ENCODE data around the gene RMRP. TPM values are rescaled to one million over a fixed set of nuclear protein-coding genes. Genes with fewer than 3 reads are reported as not detected.

The RMRP gene
- total RNA-seq, 4 donors from 2014 or later, result 841 to 3,200 (median 2,180) TPM

DNA sequence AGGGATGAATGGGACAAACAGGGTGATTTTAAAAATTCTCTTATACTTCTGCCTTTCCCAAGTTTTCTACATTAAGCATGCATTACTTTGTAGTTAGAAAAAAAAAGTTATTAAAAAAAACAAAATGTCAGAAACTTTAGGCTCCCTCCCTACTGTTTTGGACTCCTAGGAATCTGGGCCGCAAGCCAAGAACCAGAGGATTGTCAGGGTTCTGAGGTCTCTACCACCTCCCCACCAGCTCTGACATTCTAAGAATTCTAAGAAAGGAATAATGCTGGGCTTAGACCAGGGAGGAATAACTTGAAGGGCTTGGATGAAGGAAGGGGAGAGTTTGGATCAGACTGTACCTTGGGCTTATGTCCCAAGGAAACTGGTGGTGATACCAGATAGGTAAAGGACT lies 8.2 kb upstream of the RMRP start:
- DNase-seq (ENCODE audit: low spot score), result no peak
- ATAC-seq (ENCODE audit: low FRiP score), result no peak
- TF ChIP-seq, protein P1, sequence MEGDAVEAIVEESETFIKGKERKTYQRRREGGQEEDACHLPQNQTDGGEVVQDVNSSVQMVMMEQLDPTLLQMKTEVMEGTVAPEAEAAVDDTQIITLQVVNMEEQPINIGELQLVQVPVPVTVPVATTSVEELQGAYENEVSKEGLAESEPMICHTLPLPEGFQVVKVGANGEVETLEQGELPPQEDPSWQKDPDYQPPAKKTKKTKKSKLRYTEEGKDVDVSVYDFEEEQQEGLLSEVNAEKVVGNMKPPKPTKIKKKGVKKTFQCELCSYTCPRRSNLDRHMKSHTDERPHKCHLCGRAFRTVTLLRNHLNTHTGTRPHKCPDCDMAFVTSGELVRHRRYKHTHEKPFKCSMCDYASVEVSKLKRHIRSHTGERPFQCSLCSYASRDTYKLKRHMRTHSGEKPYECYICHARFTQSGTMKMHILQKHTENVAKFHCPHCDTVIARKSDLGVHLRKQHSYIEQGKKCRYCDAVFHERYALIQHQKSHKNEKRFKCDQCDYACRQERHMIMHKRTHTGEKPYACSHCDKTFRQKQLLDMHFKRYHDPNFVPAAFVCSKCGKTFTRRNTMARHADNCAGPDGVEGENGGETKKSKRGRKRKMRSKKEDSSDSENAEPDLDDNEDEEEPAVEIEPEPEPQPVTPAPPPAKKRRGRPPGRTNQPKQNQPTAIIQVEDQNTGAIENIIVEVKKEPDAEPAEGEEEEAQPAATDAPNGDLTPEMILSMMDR (IDR thresholded peaks at IDR 0.05), result no peak

DNA sequence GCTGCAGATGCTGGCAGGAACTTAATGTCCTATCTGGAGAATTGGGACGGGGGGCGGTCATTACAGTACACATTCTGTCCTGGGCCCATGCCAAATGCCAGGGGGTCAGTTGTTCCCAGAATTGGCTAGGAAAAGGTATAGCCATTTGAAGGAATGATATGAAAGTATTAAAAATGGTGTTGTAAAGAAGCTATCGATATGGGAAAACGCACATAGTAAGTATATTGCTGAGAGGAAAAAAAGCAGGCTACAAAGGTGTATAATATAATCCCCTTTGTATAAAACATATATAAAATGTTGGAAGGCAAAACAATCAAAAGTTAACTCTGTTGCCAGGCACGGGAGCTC lies 7.6 kb upstream of the RMRP start:
- ATAC-seq (ENCODE audit: low FRiP score) (no peak), DNase-seq (ENCODE audit: low spot score) (no peak)
- TF ChIP-seq, protein P1 (IDR thresholded peaks at IDR 0.05), result no peak

DNA sequence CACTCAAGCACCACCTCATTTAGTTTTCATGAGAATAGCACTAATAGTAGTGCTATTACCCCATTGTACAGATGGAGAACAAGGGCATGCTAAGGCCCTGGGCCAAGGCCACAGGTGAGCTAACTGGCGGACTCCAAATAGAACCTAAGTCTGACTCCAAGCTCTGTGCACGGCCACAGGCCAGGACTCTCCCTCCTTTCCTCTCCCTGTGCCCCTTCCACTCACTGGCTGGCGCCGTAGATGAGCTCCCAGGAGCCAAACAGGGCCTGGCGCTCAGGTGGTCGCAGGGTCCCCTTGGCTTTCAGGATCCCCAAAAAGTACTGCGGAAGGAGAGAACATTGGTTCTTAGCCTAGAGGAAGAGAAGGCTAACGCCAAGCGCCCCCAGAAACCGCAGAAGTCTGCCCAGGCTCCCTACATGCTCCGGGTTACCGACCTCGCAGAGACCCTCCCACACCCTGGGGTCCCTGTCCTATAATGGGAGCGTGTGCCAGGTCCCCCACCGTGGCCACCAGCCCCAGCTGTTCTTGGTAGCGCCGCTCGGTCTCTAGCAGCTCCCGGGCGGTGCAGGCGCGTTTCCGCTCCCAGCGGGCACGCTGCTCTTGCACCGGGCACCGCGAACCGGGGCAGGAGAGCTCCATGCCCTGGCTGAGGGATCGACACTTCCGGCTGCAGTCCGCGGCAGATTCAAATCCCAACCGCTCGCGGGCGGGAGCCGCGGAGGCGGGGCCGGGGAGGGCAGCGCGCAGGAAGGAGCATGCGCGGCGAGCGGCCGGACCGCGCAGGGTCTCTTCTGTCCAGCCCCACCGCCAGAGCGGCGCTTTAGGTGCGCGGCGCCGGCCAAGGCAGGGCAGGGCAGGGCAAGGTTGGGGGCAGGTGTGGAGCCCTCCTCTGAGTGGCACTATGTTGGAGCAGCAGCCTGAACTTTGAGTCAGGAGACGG lies 7.0 kb upstream of the RMRP start, which contains the start of gene ARHGEF39:
TSS of gene ARHGEF39 (minus strand) at position 665 of the 940 bp plus-strand sequence. CDS start at position 639, 26 bp downstream.
- TF ChIP-seq, protein P1 (IDR thresholded peaks at IDR 0.05), result no peak
- no peak for DNase-seq (ENCODE audit: low spot score)
- peak; percentile 87 for ATAC-seq (ENCODE audit: low FRiP score)

DNA sequence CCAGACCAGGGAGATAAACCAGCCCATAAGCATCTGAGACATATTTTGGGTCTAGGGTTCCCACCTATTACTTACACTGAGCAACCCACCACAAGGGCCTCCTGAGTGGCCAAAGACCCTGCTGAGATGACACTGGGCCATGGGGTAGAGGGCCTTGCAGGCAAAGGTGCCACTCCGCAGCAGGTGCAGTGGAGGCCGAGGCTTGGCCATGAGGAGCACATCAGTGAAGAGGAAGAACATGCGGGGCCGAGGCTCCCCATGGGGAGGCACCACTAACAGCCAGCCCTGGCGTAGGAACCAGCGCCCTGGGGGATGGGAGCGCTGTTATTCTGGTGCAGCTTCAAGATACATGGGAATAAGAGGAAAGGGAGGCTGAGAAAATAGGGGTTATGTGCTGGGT lies 4.6 kb upstream of the RMRP start:
- no peak for DNase-seq (ENCODE audit: low spot score)
- TF ChIP-seq, protein P1 (IDR thresholded peaks at IDR 0.05), result no peak
- ATAC-seq (ENCODE audit: low FRiP score), result no peak

DNA sequence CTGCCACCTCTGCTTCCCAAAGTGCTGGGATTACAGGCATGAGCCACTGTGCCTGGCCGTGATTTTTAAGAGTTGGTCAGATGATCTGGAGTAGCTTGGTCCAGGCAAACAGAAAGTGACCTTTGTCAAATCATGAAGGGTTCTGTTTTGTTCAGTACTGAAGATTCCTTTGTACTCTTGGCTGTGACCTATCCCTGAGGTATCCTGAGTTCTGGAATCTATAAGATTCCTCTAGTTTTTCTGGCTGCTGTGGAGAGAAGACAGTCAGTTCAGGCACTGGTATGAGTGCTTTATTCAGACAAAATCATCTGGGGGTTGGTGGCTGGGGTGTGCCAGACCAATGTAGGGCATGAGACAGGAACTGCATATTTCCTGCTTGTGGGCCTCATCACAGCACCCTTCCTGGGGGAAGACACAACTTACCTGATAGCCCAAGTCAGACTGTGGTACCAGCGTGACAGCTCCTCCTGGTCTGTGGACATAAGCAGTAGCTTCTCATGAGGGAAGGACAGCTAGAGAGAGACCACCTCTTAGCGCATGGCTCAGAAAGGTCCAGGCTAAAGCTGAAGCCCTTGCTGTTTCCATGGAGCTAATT lies 4.0 kb upstream of the RMRP start:
- TF ChIP-seq, protein P1 (IDR thresholded peaks at IDR 0.05), result no peak
- DNase-seq (ENCODE audit: low spot score) (no peak), ATAC-seq (ENCODE audit: low FRiP score) (no peak)

DNA sequence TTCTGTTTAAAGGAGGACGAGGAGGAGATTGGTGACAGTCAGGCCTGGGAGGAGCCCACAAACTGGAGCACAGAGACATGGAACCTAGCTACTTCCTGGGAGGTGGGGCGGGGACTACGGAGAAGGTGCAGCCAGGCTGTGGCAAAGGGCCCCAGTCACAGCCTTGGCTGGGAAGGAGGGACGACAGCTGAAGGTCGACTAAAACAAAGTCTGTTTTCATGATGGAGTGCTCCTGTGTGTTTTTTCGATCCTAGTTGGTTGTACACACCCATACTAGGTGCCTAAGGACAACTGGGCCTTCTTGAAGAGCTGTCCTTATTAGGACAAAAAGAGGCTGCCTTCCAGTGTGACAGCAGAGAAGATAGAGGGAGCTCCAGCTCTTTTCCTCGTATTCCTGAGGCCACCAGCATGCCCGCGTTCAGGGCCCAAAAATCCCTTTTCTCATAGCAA lies 3.2 kb upstream of the RMRP start:
- ATAC-seq (ENCODE audit: low FRiP score), result no peak
- DNase-seq (ENCODE audit: low spot score), result no peak
- TF ChIP-seq, protein P1 (IDR thresholded peaks at IDR 0.05), result no peak

Measured in omental fat pad (tissue), 4 donors.